ES-I3 (cell line): ENCODE data around the gene ATG10.
"Not testable (repeated sequence)": the region's sequence is repeated elsewhere in the genome, so short reads cannot be mapped to it uniquely, and the experiment has no call there.

Source experiments
- H3K36me3 ChIP-seq: 2 replicates; pipeline ENCODE4 v1.6.1; 2013; ENCODE audit warnings: mild to moderate bottlenecking, low read length, control low read depth, moderate library complexity; ENCODE audit not compliant: insufficient read depth
- H3K4me1 ChIP-seq: 2 replicates; pipeline ENCODE4 v1.6.1; 2013; ENCODE audit warnings: mild to moderate bottlenecking, control low read depth, low read length; ENCODE audit not compliant: insufficient read depth
- H3K9ac ChIP-seq: 2 replicates; pipeline ENCODE4 v1.6.1; 2013; ENCODE audit warnings: low read depth, mild to moderate bottlenecking, low read length, moderate library complexity
- H3K9me3 ChIP-seq: 2 replicates; pipeline ENCODE4 v1.6.1; 2013; ENCODE audit warnings: mild to moderate bottlenecking, low read length, moderate library complexity; ENCODE audit not compliant: control insufficient read depth, insufficient read depth

ATG10 gene

GRCh38 chr5:82105457-82105856 lies 133.6 kb downstream of the ATG10 start:
- H3K36me3 ChIP-seq, result no peaks in the 10 kb centered on the region
- H3K9ac ChIP-seq, result no peak overlapping the region
- no peaks in the 10 kb centered on the region for H3K9me3 ChIP-seq

GRCh38 chr5:82106207-82106606 lies 134.4 kb downstream of the ATG10 start:
- Histone ChIP-seq H3K9ac (no peak overlapping the region), H3K4me1 (peaks cover 14% of the 10 kb centered on the region; the same call in 1 of the 2 replicates), H3K36me3 (no peaks in the 10 kb centered on the region), H3K9me3 (no peaks in the 10 kb centered on the region)

More at GRCh38 chr5:82105457-82105856, 133.6 kb downstream of the ATG10 start:
- peaks cover 14% of the 10 kb centered on the region; the same call in 1 of the 2 replicates for H3K4me1 ChIP-seq

GRCh38 chr5:82106756-82107155 lies 134.9 kb downstream of the ATG10 start:
- H3K9me3 ChIP-seq, result no peaks in the 10 kb centered on the region
- H3K4me1 ChIP-seq, result peaks cover 14% of the 10 kb centered on the region; the same call in 1 of the 2 replicates
- H3K9ac ChIP-seq, result no peak overlapping the region
- no peaks in the 10 kb centered on the region for H3K36me3 ChIP-seq

GRCh38 chr5:82107267-82107666 lies 135.4 kb downstream of the ATG10 start:
- no peaks in the 10 kb centered on the region for H3K36me3 ChIP-seq
- H3K9me3 ChIP-seq, result no peaks in the 10 kb centered on the region
- H3K9ac ChIP-seq, result no peak overlapping the region

GRCh38 chr5:82109013-82109412 lies 137.2 kb downstream of the ATG10 start:
- no peaks in the 10 kb centered on the region for H3K9me3 ChIP-seq
- H3K4me1 ChIP-seq, result peaks cover 14% of the 10 kb centered on the region; the same call in 1 of the 2 replicates
- no peak overlapping the region for H3K9ac ChIP-seq
- H3K36me3 ChIP-seq, result no peaks in the 10 kb centered on the region

More at GRCh38 chr5:82107267-82107666, 135.4 kb downstream of the ATG10 start:
- peaks cover 14% of the 10 kb centered on the region; the same call in 1 of the 2 replicates for H3K4me1 ChIP-seq

GRCh38 chr5:82109915-82110314 lies 138.1 kb downstream of the ATG10 start:
- H3K4me1 ChIP-seq, result peaks cover 14% of the 10 kb centered on the region; the same call in 1 of the 2 replicates
- not testable (repeated sequence) for H3K36me3 ChIP-seq, H3K9me3 ChIP-seq, H3K9ac ChIP-seq

- Histone ChIP-seq H3K4me1 (peaks cover 12% of the 10 kb centered on the region; the same call in 1 of the 2 replicates), H3K36me3 (no peaks in the 10 kb centered on the region), H3K9ac (no peak overlapping the region), H3K9me3 (no peaks in the 10 kb centered on the region)
Measured at GRCh38 chr5:82111191-82111590, 139.4 kb downstream of the ATG10 start.

- Histone ChIP-seq H3K9me3 (no peaks in the 10 kb centered on the region; the same call in 1 of the 2 replicates), H3K36me3 (no peaks in the 10 kb centered on the region), H3K4me1 (no peaks in the 10 kb centered on the region), H3K9ac (no peak overlapping the region)
Measured at GRCh38 chr5:82115858-82116257, 144.0 kb downstream of the ATG10 start.

- no peak overlapping the region for H3K9ac ChIP-seq
- no peaks in the 10 kb centered on the region for H3K36me3 ChIP-seq
- H3K9me3 ChIP-seq, result no peaks in the 10 kb centered on the region; the same call in 1 of the 2 replicates
- H3K4me1 ChIP-seq, result no peaks in the 10 kb centered on the region
Measured at GRCh38 chr5:82119889-82120288, 148.1 kb downstream of the ATG10 start.

GRCh38 chr5:82129723-82130285 lies 158.0 kb downstream of the ATG10 start:
- no peaks in the 10 kb centered on the region for H3K9me3 ChIP-seq
- no peaks in the 10 kb centered on the region for H3K4me1 ChIP-seq
- H3K9ac ChIP-seq, result no peak overlapping the region
- no peaks in the 10 kb centered on the region for H3K36me3 ChIP-seq

- Histone ChIP-seq H3K9me3 (no peaks in the 10 kb centered on the region), H3K36me3 (no peaks in the 10 kb centered on the region), H3K4me1 (no peaks in the 10 kb centered on the region), H3K9ac (no peak overlapping the region)
Measured at GRCh38 chr5:82130602-82131001, 158.8 kb downstream of the ATG10 start.

GRCh38 chr5:82137205-82137604 lies 165.4 kb downstream of the ATG10 start:
- Histone ChIP-seq H3K9ac (no peak overlapping the region), H3K36me3 (no peaks in the 10 kb centered on the region), H3K4me1 (no peaks in the 10 kb centered on the region), H3K9me3 (peaks cover 4% of the 10 kb centered on the region; the same call in 1 of the 2 replicates)

- not testable (repeated sequence) for H3K9ac ChIP-seq, H3K9me3 ChIP-seq, H3K36me3 ChIP-seq, H3K4me1 ChIP-seq
Measured at GRCh38 chr5:82139837-82140236, 168.0 kb downstream of the ATG10 start.

GRCh38 chr5:82142217-82142841 lies 170.5 kb downstream of the ATG10 start:
- Histone ChIP-seq H3K4me1 (no peaks in the 10 kb centered on the region), H3K9me3 (peaks cover under 1% of the 10 kb centered on the region), H3K9ac (no peak overlapping the region), H3K36me3 (no peaks in the 10 kb centered on the region)

- H3K36me3 ChIP-seq, result no peaks in the 10 kb centered on the region
- peaks cover 7% of the 10 kb centered on the region for H3K4me1 ChIP-seq
- H3K9me3 ChIP-seq, result no peaks in the 10 kb centered on the region; the same call in none of the 2 replicates
- H3K9ac ChIP-seq, result no peak overlapping the region
Measured at GRCh38 chr5:82142928-82143577, 171.2 kb downstream of the ATG10 start.
